MM.1S (cell line): Measurements from ENCODE around the gene OPRL1.

Experiments used
- DNase-seq: peaks from one replicate; pipeline ENCODE4 v3.0.0-alpha.2; 2015
- H2AFZ ChIP-seq: fragments of 300-600 bp; sonication (generic); 2 replicates; pipeline ENCODE4 v1.6.0; 2016; ENCODE audit warnings: antibody characterized with exemption, low read length
- H3F3A ChIP-seq: fragments of 300-600 bp; sonication (generic); 2 replicates; pipeline ENCODE4 v1.6.1; 2016; ENCODE audit warnings: mild to moderate bottlenecking, antibody characterized with exemption, low read length, moderate library complexity, mixed read lengths; ENCODE audit not compliant: insufficient read depth
- H3K27ac ChIP-seq: fragments of 300-600 bp; sonication (generic); 2 replicates; pipeline ENCODE4 v1.5.1; 2016; ENCODE audit warnings: mild to moderate bottlenecking, low read length
- H3K27me3 ChIP-seq: fragments of 300-600 bp; sonication (generic); replicated peaks from 2 replicates; pipeline ENCODE4 v1.6.0; 2016; ENCODE audit warnings: low read length; ENCODE audit not compliant: insufficient read depth
- H3K36me3 ChIP-seq: fragments of 300-600 bp; sonication (generic); replicated peaks from 2 replicates; pipeline ENCODE4 v1.6.1; 2016; ENCODE audit warnings: mild to moderate bottlenecking, low read length, mixed read lengths; ENCODE audit not compliant: insufficient read depth
- H3K4me1 ChIP-seq: fragments of 300-600 bp; sonication (generic); 2 replicates; pipeline ENCODE4 v1.6.1; 2016; ENCODE audit warnings: low read length, mixed read lengths
- H3K4me2 ChIP-seq: fragments of 300-600 bp; sonication (generic); 2 replicates; pipeline ENCODE4 v1.6.0; 2016; ENCODE audit warnings: low read depth, low read length
- H3K4me3 ChIP-seq: fragments of 300-600 bp; sonication (generic); 2 replicates; pipeline ENCODE4 v1.5.1; 2016; ENCODE audit warnings: low read length, mixed read lengths
- H3K79me2 ChIP-seq: fragments of 300-600 bp; sonication (generic); 2 replicates; pipeline ENCODE4 v1.6.1; 2016; ENCODE audit warnings: mixed run types, low read length, mixed read lengths
- H3K9ac ChIP-seq: fragments of 300-600 bp; sonication (generic); 2 replicates; pipeline ENCODE4 v1.6.1; 2016; ENCODE audit warnings: low read length, mixed read lengths
- H3K9me2 ChIP-seq: fragments of 300-600 bp; sonication (generic); replicated peaks from 2 replicates; pipeline ENCODE4 v1.6.1; 2016; ENCODE audit warnings: mild to moderate bottlenecking, low read length, mixed read lengths; ENCODE audit not compliant: insufficient read depth
- H3K9me3 ChIP-seq: fragments of 300-600 bp; sonication (generic); replicated peaks from 2 replicates; pipeline ENCODE4 v1.6.1; 2016; ENCODE audit warnings: mild to moderate bottlenecking, low read length, mixed read lengths; ENCODE audit not compliant: insufficient read depth
- H4K20me1 ChIP-seq: fragments of 300-600 bp; sonication (generic); 2 replicates; pipeline ENCODE4 v1.6.1; 2016; ENCODE audit warnings: mild to moderate bottlenecking, low read length, moderate library complexity, mixed read lengths; ENCODE audit not compliant: insufficient read depth
- EZH2 ChIP-seq: fragments of 300-600 bp; sonication (generic); optimal IDR thresholded peaks from 2 replicates; pipeline ENCODE3; 2017; ENCODE audit warnings: low read depth, mild to moderate bottlenecking, antibody characterized with exemption, low read length, mixed read lengths
- EZH2phosphoT487 ChIP-seq: fragments of 300-600 bp; sonication (generic); IDR thresholded peaks from 2 replicates; pipeline ENCODE4 v1.6.1; 2018; ENCODE audit warnings: antibody characterized with exemption, low read length
- TF ChIP-seq, protein P1 (sequence below): fragments of 300-600 bp; sonication (generic); IDR thresholded peaks from 2 replicates; pipeline ENCODE4 v1.5.1; 2016; ENCODE audit warnings: antibody characterized with exemption, low read length, mixed read lengths

The OPRL1 gene

GRCh38 chr20:64082820-64083377, 3.0 kb downstream of the OPRL1 start:
- Histone ChIP-seq H3K27me3 (peaks cover 65% of the 10 kb centered on the region), H3K4me3 (peak overlapping the region; percentile 36; the same call in 1 of the 2 replicates), H3K9me2 (no peaks in the 10 kb centered on the region), H3K4me2 (peak overlapping the region; percentile 86), H3K27ac (no peak overlapping the region), H3K79me2 (no peaks in the 10 kb centered on the region), H2AFZ (0 out of 2 replicates have a peak overlapping the region, but pooled peaks have one; percentile 51), H3K36me3 (no peaks in the 10 kb centered on the region), H3K9me3 (no peaks in the 10 kb centered on the region), H4K20me1 (no peaks in the 10 kb centered on the region), H3F3A (peaks cover 25% of the 10 kb centered on the region), H3K4me1 (peaks cover 13% of the 10 kb centered on the region), H3K9ac (no peak overlapping the region)
- no peak for TF ChIP-seq EZH2phosphoT487
- TF ChIP-seq, protein P1, sequence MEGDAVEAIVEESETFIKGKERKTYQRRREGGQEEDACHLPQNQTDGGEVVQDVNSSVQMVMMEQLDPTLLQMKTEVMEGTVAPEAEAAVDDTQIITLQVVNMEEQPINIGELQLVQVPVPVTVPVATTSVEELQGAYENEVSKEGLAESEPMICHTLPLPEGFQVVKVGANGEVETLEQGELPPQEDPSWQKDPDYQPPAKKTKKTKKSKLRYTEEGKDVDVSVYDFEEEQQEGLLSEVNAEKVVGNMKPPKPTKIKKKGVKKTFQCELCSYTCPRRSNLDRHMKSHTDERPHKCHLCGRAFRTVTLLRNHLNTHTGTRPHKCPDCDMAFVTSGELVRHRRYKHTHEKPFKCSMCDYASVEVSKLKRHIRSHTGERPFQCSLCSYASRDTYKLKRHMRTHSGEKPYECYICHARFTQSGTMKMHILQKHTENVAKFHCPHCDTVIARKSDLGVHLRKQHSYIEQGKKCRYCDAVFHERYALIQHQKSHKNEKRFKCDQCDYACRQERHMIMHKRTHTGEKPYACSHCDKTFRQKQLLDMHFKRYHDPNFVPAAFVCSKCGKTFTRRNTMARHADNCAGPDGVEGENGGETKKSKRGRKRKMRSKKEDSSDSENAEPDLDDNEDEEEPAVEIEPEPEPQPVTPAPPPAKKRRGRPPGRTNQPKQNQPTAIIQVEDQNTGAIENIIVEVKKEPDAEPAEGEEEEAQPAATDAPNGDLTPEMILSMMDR = no peak
- no peak for DNase-seq

GRCh38 chr20:64083378-64083803, 3.5 kb downstream of the OPRL1 start:
- Histone ChIP-seq H3K36me3 (no peaks in the 10 kb centered on the region), H3K27ac (no peak overlapping the region), H3K9ac (no peak overlapping the region), H3K9me2 (no peaks in the 10 kb centered on the region), H3K4me1 (peaks cover 8% of the 10 kb centered on the region), H3F3A (peaks cover 20% of the 10 kb centered on the region), H4K20me1 (no peaks in the 10 kb centered on the region), H3K4me3 (peak overlapping the region; percentile 48), H3K79me2 (no peaks in the 10 kb centered on the region), H3K27me3 (peaks cover 69% of the 10 kb centered on the region), H2AFZ (0 out of 2 replicates have a peak overlapping the region, but pooled peaks have one; percentile 51), H3K4me2 (peak overlapping the region; percentile 86), H3K9me3 (no peaks in the 10 kb centered on the region)
- TF ChIP-seq EZH2phosphoT487 = no peak
- no peak for TF ChIP-seq EZH2
- TF ChIP-seq, protein P1 = peak; percentile 50
- DNase-seq = peak; percentile 68

- Histone ChIP-seq H4K20me1 (no peaks in the 10 kb centered on the region), H3K4me3 (peak within 1 kb of the TSS; percentile 48), H3K4me2 (peak within 1 kb of the TSS; percentile 86), H3K9me2 (no peaks in the 10 kb centered on the region), H3K9me3 (no peaks in the 10 kb centered on the region), H3K36me3 (no peaks in the 10 kb centered on the region), H3K9ac (no peak within 1 kb of the TSS), H3F3A (peaks cover 14% of the 10 kb centered on the region), H3K27ac (no peak within 1 kb of the TSS), H2AFZ (peak within 1 kb of the TSS; percentile 51; the same call in 1 of the 2 replicates), H3K4me1 (peaks cover 4% of the 10 kb centered on the region; the same call in 1 of the 2 replicates), H3K79me2 (no peaks in the 10 kb centered on the region), H3K27me3 (peaks cover 72% of the 10 kb centered on the region)
- no peak for DNase-seq
- TF ChIP-seq, protein P1 = no peak
- no peak for TF ChIP-seq EZH2
- TF ChIP-seq EZH2phosphoT487 = no peak
These were observed 4.2 kb downstream of the OPRL1 start, which contains the start of gene LKAAEAR1 for GRCh38 chr20:64083804-64084684. Gene LKAAEAR1, minus strand, starts transcription at chr20:64084398. Its CDS starts 179 bp downstream, at chr20:64084219.
